Ascending aorta (tissue), 2 donors: ENCODE data around the gene TIMM50. TPM values are rescaled to one million over a fixed set of nuclear protein-coding genes. Genes with fewer than 3 reads are reported as not detected.

Experiments used
- DNase-seq, 2 donors: peaks; one replicate each; pipeline ENCODE4 v3.0.0-alpha.2; 2019; ENCODE audit warnings: low spot score in 2 of 2
- H3K27ac ChIP-seq, 2 donors: fragments of 200-600 bp; sonication (generic); one replicate each; pipeline ENCODE4 v1.5.1; 2016 to 2017; ENCODE audit warnings: mild to moderate bottlenecking in 1 of 2
- H3K27me3 ChIP-seq: fragments of 200-600 bp; sonication (generic); one replicate; pipeline ENCODE4 v1.5.1; 2017
- H3K36me3 ChIP-seq, 2 donors: fragments of 200-600 bp; sonication (generic); one replicate each; pipeline ENCODE4 v1.5.1; 2016
- H3K4me1 ChIP-seq, 2 donors: fragments of 200-600 bp; sonication (generic); one replicate each; pipeline ENCODE4 v1.5.1; 2016 to 2017; ENCODE audit warnings: mild to moderate bottlenecking in 1 of 2
- H3K4me3 ChIP-seq, 2 donors: fragments of 200-600 bp; sonication (generic); one replicate each; pipeline ENCODE4 v1.5.1; 2016 to 2017; ENCODE audit warnings: mild to moderate bottlenecking in 1 of 2
- H3K9me3 ChIP-seq, 2 donors: fragments of 200-600 bp; sonication (generic); one replicate each; pipeline ENCODE4 v1.5.1; 2016
- CTCF ChIP-seq, 3 experiments: fragments of 200-600 bp in 2 of 3; fragments of 450-650 bp in 1 of 3; sonication (generic) in 2 of 3; IDR thresholded peaks; one replicate each; pipeline ENCODE4 v1.5.1; 2016 to 2019; ENCODE audit warnings: antibody characterized with exemption in 3 of 3, mild to moderate bottlenecking in 1 of 3, moderate library complexity in 1 of 3
- intact Hi-C: fragments of 100-400 bp; cut with DNase I; formaldehyde crosslinking; loops from one replicate; pipeline ENCODE4 v1.15.1; 2023
- total RNA-seq: library from RNA; depleted of rRNA; stranded (reverse); fragments of >200 nt; gene quantifications from one replicate; pipeline ENCODE4 v1.1.0, GENCODE V29; 2016

Gene TIMM50
- total RNA-seq, 1 donor from 2014 or later, result 92.0 TPM

GRCh38 chr19:39497701-39497995 is 17.0 kb downstream of the TIMM50 start:
- no peaks in the 10 kb centered on the region for H3K9me3 ChIP-seq
- peaks cover 0 to 6% of the 10 kb centered on the region in 2 donors for H3K4me1 ChIP-seq
- no peak overlapping the region for H3K27ac ChIP-seq
- no peaks in the 10 kb centered on the region for H3K27me3 ChIP-seq
- intact Hi-C loops, result no loop called here
- H3K4me3 ChIP-seq, result peak overlapping the region in 1 of 2 donors; percentile 3
- H3K36me3 ChIP-seq, result no peaks in the 10 kb centered on the region
- no peak for DNase-seq
- no peak for TF ChIP-seq CTCF (IDR thresholded peaks at IDR 0.05)

GRCh38 chr19:39497996-39498797 is 17.6 kb downstream of the TIMM50 start:
- no peak overlapping the region for H3K27ac ChIP-seq
- intact Hi-C loops, result no loop called here
- no peaks in the 10 kb centered on the region for H3K9me3 ChIP-seq
- no peaks in the 10 kb centered on the region for H3K36me3 ChIP-seq
- no peak for DNase-seq
- peak overlapping the region in 1 of 2 donors; percentile 3 for H3K4me3 ChIP-seq
- peaks cover 0 to 8% of the 10 kb centered on the region in 2 donors for H3K4me1 ChIP-seq
- no peaks in the 10 kb centered on the region for H3K27me3 ChIP-seq
- TF ChIP-seq CTCF (IDR thresholded peaks at IDR 0.05), result peak in 1 of 3 experiments; percentile 29

GRCh38 chr19:39498798-39499642 is 18.4 kb downstream of the TIMM50 start, which contains the start of gene DLL3:
TSS of gene DLL3 (plus strand) at chr19:39498947. CDS start at chr19:39498975, 28 bp downstream.
- H3K4me1 ChIP-seq, result peaks cover 0 to 8% of the 10 kb centered on the region in 2 donors
- no peaks in the 10 kb centered on the region for H3K27me3 ChIP-seq
- peak within 1 kb of the TSS in 1 of 2 donors; percentile 3 for H3K4me3 ChIP-seq
- no peaks in the 10 kb centered on the region for H3K36me3 ChIP-seq
- H3K9me3 ChIP-seq, result no peaks in the 10 kb centered on the region
- TF ChIP-seq CTCF (IDR thresholded peaks at IDR 0.05), result no peak
- intact Hi-C loops, result no loop called here
- DNase-seq, result no peak
- no peak within 1 kb of the TSS for H3K27ac ChIP-seq

GRCh38 chr19:39499932-39500331 is 19.3 kb downstream of the TIMM50 start:
- H3K9me3 ChIP-seq, result no peaks in the 10 kb centered on the region
- H3K27ac ChIP-seq, result no peak overlapping the region
- no peak overlapping the region for H3K4me3 ChIP-seq
- no peak for TF ChIP-seq CTCF (IDR thresholded peaks at IDR 0.05)
- no peaks in the 10 kb centered on the region for H3K27me3 ChIP-seq
- DNase-seq, result no peak
- H3K36me3 ChIP-seq, result no peaks in the 10 kb centered on the region
- intact Hi-C loops, result no loop called here
- peaks cover 0 to 8% of the 10 kb centered on the region in 2 donors for H3K4me1 ChIP-seq

GRCh38 chr19:39500543-39500942 is 19.9 kb downstream of the TIMM50 start:
- Histone ChIP-seq H3K27me3 (peaks cover 3% of the 10 kb centered on the region), H3K9me3 (no peaks in the 10 kb centered on the region), H3K4me1 (peaks cover 0 to 8% of the 10 kb centered on the region in 2 donors), H3K36me3 (no peaks in the 10 kb centered on the region), H3K4me3 (no peak overlapping the region), H3K27ac (no peak overlapping the region)
- no peak for DNase-seq
- TF ChIP-seq CTCF (IDR thresholded peaks at IDR 0.05), result no peak
- intact Hi-C loops, result no loop called here
